RWPE1 (cell line): ENCODE measurements around the gene PRSS38.
"Not testable (repeated sequence)": the region's sequence is repeated elsewhere in the genome, so short reads cannot be mapped to it uniquely, and the experiment has no call there.

Experiments
- CTCF ChIA-PET: fragments of 350-600 bp; sonication (Branson Sonifier 250); formaldehyde crosslinking; extraction: SDS; loops from one replicate; lab custom pipeline; 2021; lab: Yijun Ruan, JAX
- POLR2A ChIA-PET: fragments of 400-600 bp; formaldehyde crosslinking; extraction: SDS; loops from one replicate; lab custom pipeline; 2020; ENCODE audit warnings: antibody characterized with exemption; ENCODE audit not compliant: low non-redundant PET; lab: Yijun Ruan, JAX
- DNase-seq: peaks from one replicate; pipeline ENCODE4 v3.0.0; 2012; ENCODE audit warnings: low spot score
- H3K27ac ChIP-seq: fragments of 450-650 bp; 2 replicates; pipeline ENCODE4 v1.5.1; 2017
- CTCF ChIP-seq: fragments of 450-650 bp; conservative IDR thresholded peaks from 2 replicates; pipeline ENCODE4 v1.5.1; 2017; ENCODE audit warnings: low read depth, mild to moderate bottlenecking

Gene PRSS38

GRCh38 chr1:227856147-227856858, 40.8 kb downstream of the PRSS38 start:
- CTCF ChIA-PET = interaction anchor here (0.9 kb wide), 1 partner anchor 10 kb away, joined by 3 read pairs; no protein-coding TSS in a partner anchor

GRCh38 chr1:227864882-227865281, 49.4 kb downstream of the PRSS38 start:
- CTCF ChIA-PET = interaction anchor here (0.6 kb wide), 2 partner anchors 10 to 26 kb away, joined by 3 read pairs; no protein-coding TSS in a partner anchor
- no peak overlapping the region for H3K27ac ChIP-seq
- TF ChIP-seq CTCF = no peak
- POLR2A ChIA-PET = no interaction called here
- no peak for DNase-seq

More at GRCh38 chr1:227856147-227856858, 40.8 kb downstream of the PRSS38 start:
- no peak overlapping the region for H3K27ac ChIP-seq
- no peak for TF ChIP-seq CTCF
- DNase-seq = no peak
- POLR2A ChIA-PET = no interaction called here

- no peak overlapping the region for H3K27ac ChIP-seq
- ChIA-PET CTCF (interaction anchor here (0.7 kb wide), 1 partner anchor 14 kb away, joined by 3 read pairs; no protein-coding TSS in a partner anchor), POLR2A (no interaction called here)
- no peak for TF ChIP-seq CTCF
- no peak for DNase-seq
Measured at GRCh38 chr1:227869279-227869842, 53.9 kb downstream of the PRSS38 start.

- CTCF ChIA-PET = no interaction called here
- POLR2A ChIA-PET = no interaction called here
- DNase-seq = no peak
- TF ChIP-seq CTCF = no peak
- no peak overlapping the region for H3K27ac ChIP-seq
Measured at GRCh38 chr1:227869851-227870305, 54.4 kb downstream of the PRSS38 start.

- ChIA-PET POLR2A (no interaction called here), CTCF (no interaction called here)
- no peak overlapping the region for H3K27ac ChIP-seq
- DNase-seq = no peak
- no peak for TF ChIP-seq CTCF
Measured at GRCh38 chr1:227870366-227870765, 54.9 kb downstream of the PRSS38 start.

- H3K27ac ChIP-seq, POLR2A ChIA-PET, DNase-seq, CTCF ChIA-PET: not testable (repeated sequence)
Measured at GRCh38 chr1:227871892-227872291, 56.4 kb downstream of the PRSS38 start.

- DNase-seq, POLR2A ChIA-PET, H3K27ac ChIP-seq: not testable (repeated sequence)
Measured at GRCh38 chr1:227877810-227878209, 62.3 kb downstream of the PRSS38 start.

More at GRCh38 chr1:227877810-227878209, 62.3 kb downstream of the PRSS38 start:
- CTCF ChIA-PET = not testable (repeated sequence)
